Stomach (tissue), 9 donors: Measurements from ENCODE around the gene GOPC. TPM values are rescaled to one million over a fixed set of nuclear protein-coding genes. Genes with fewer than 3 reads are reported as not detected.

Experiments used
- DNase-seq, 2 donors: peaks; one replicate each; pipeline versions ENCODE4 v3.0.0 to v3.0.0-alpha.2; 2013 to 2019
- H3K27ac ChIP-seq, 5 donors: fragments of 200-600 bp in 4 of 5; sonication (generic) in 4 of 5; one replicate each; pipeline ENCODE4 v1.5.1; 2013 to 2019; ENCODE audit warnings: mild to moderate bottlenecking in 1 of 5, moderate library complexity in 1 of 5
- H3K27me3 ChIP-seq, 3 donors: fragments of 200-600 bp; sonication (generic); one replicate each; pipeline ENCODE4 v1.5.1; 2017 to 2019; ENCODE audit warnings: mixed run types in 1 of 3
- H3K36me3 ChIP-seq, 4 donors: fragments of 200-600 bp; sonication (generic); 1 replicate in 3 of 4; 2 replicates in 1 of 4; pipeline ENCODE4 v1.5.1; 2016 to 2019
- H3K4me1 ChIP-seq, 4 donors: fragments of 200-600 bp; sonication (generic); one replicate each; pipeline ENCODE4 v1.5.1; 2016 to 2019
- H3K4me3 ChIP-seq, 4 donors: fragments of 200-600 bp; sonication (generic) in 3 of 4; one replicate each; pipeline ENCODE4 v1.5.1; 2016 to 2019; ENCODE audit warnings: mild to moderate bottlenecking in 1 of 4
- H3K9me3 ChIP-seq, 4 donors: fragments of 200-600 bp; sonication (generic); one replicate each; pipeline ENCODE4 v1.5.1; 2016 to 2019
- EP300 ChIP-seq: sonication (generic); formaldehyde crosslinking; IDR thresholded peaks from one replicate; pipeline ENCODE4 v1.6.1; 2017; ENCODE audit warnings: antibody characterized with exemption
- POLR2A ChIP-seq, 4 donors: fragments of 450-650 bp; IDR thresholded peaks; one replicate each; pipeline ENCODE4 v1.6.1; 2016; ENCODE audit warnings: antibody characterized with exemption in 4 of 4, control low read depth in 2 of 4, mild to moderate bottlenecking in 1 of 4, moderate library complexity in 1 of 4
- POLR2AphosphoS5 ChIP-seq, 3 donors: sonication (generic); formaldehyde crosslinking; IDR thresholded peaks; one replicate each; pipeline ENCODE4 v1.6.1; 2016; ENCODE audit warnings: antibody characterized with exemption in 3 of 3
- WGBS, 5 donors: extraction: QIAGEN DNeasy Blood & Tissue Kit in 3 of 5; methylation state at CpG; one replicate each; pipeline versions ENCODE4 v1.1.5 to v1.1.7; 2013 to 2018; 5-methylcytosine and 5-hydroxymethylcytosine counted together
- intact Hi-C: fragments of 100-400 bp; cut with DNase I; formaldehyde crosslinking; loops from one replicate; pipeline ENCODE4 v1.15.1; 2023; ENCODE audit warnings: low total_unique reads
- polyA plus RNA-seq, 3 donors: library from polyadenylated mRNA; stranded (reverse); fragments of 200-250 nt; gene quantifications; one replicate each; pipeline ENCODE4 v1.2.3, GENCODE V29; 2013
- total RNA-seq, 5 donors: library from RNA; depleted of rRNA; stranded (reverse); fragments of >200 nt; gene quantifications; one replicate each; pipeline versions ENCODE4 v1.1.0 to v1.2.3, GENCODE V29; 2014 to 2016
- TF ChIP-seq, protein P1 (sequence below), 7 experiments: fragments of 450-650 bp in 4 of 7; fragments of 200-600 bp in 3 of 7; sonication (generic) in 3 of 7; IDR thresholded peaks; one replicate each; pipeline ENCODE4 v1.5.1; 2016 to 2019; ENCODE audit warnings: antibody characterized with exemption in 7 of 7, control low read depth in 2 of 7, mild to moderate bottlenecking in 1 of 7
- donor health status: healthy with polysubstance abuse.
- donor health status: Bipolar disorder and iron deficiency.
- donor health status: healthy.

GOPC gene
- total and polyA plus RNA-seq, 8 donors = 4.7 to 49.4 (median 13.8) TPM

DNA sequence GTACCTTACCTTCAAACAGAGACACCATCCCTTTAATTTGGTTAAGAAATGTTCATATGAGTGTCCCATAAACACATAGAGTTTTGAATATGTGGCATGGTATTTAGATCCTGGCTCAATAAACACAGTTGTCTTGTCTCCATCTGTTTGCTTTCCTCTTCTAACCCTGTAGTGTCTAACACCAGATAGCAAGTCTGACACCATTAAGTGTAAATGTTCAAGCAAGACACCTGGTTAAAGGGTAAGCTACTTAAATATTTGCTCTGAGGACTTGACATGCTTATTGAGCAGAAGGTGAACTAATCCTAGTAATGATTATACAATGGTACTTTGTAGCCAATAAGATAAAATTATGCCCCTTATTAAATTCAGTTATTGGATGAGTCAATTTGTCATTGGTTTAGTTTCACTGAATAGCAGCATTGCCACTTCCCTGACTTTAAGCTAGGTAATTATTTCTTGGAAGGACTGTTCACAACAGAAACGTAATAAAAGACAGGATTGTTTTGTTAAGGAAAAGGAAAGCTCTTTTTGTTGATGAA lies 26.9 kb upstream of the GOPC start:
- no peaks in the 10 kb centered on the region for H3K4me1 ChIP-seq
- peaks cover 0 to 25% (median 20%) of the 10 kb centered on the region in 4 donors for H3K9me3 ChIP-seq
- WGBS, 5 donors = 49 to 58% (median 56%) methylated on average over 1 of the region's 1 CpG
- intact Hi-C loops = no loop called here
- H3K27me3 ChIP-seq = no peaks in the 10 kb centered on the region
- H3K4me3 ChIP-seq = no peak overlapping the region
- H3K36me3 ChIP-seq = no peaks in the 10 kb centered on the region
- no peak overlapping the region for H3K27ac ChIP-seq
- no peak for TF ChIP-seq POLR2AphosphoS5 (IDR thresholded peaks at IDR 0.05)
- TF ChIP-seq POLR2A (IDR thresholded peaks at IDR 0.05) = no peak
- TF ChIP-seq, protein P1, sequence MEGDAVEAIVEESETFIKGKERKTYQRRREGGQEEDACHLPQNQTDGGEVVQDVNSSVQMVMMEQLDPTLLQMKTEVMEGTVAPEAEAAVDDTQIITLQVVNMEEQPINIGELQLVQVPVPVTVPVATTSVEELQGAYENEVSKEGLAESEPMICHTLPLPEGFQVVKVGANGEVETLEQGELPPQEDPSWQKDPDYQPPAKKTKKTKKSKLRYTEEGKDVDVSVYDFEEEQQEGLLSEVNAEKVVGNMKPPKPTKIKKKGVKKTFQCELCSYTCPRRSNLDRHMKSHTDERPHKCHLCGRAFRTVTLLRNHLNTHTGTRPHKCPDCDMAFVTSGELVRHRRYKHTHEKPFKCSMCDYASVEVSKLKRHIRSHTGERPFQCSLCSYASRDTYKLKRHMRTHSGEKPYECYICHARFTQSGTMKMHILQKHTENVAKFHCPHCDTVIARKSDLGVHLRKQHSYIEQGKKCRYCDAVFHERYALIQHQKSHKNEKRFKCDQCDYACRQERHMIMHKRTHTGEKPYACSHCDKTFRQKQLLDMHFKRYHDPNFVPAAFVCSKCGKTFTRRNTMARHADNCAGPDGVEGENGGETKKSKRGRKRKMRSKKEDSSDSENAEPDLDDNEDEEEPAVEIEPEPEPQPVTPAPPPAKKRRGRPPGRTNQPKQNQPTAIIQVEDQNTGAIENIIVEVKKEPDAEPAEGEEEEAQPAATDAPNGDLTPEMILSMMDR (IDR thresholded peaks at IDR 0.05) = no peak
- no peak for TF ChIP-seq EP300
- DNase-seq = no peak

DNA sequence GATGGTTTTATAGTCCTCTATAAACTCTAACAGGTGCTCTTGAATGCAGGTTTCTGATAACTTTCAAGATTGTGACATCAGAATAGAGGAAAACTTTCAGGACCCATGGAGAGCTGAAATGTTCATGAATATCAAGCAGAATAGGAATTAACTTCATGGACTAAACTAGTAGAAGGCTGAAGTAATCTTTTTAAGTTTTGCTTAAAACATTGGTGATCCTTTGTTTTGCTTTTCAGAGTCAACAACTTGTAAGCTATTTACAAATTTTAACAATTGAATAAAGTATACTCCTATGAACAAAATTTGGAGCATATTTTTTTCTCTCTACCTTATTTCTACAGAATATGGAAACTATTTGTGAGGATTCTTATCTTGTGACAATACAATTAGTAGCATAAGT lies 25.2 kb upstream of the GOPC start:
- intact Hi-C loops = no loop called here
- TF ChIP-seq POLR2A (IDR thresholded peaks at IDR 0.05) (no peak), EP300 (no peak), POLR2AphosphoS5 (IDR thresholded peaks at IDR 0.05) (no peak)
- TF ChIP-seq, protein P1 (IDR thresholded peaks at IDR 0.05) = no peak
- DNase-seq = no peak
- Histone ChIP-seq H3K27me3 (no peaks in the 10 kb centered on the region), H3K9me3 (peaks cover 0 to 33% (median 22%) of the 10 kb centered on the region in 4 donors), H3K36me3 (no peaks in the 10 kb centered on the region), H3K27ac (no peak overlapping the region), H3K4me3 (no peak overlapping the region), H3K4me1 (no peaks in the 10 kb centered on the region)

DNA sequence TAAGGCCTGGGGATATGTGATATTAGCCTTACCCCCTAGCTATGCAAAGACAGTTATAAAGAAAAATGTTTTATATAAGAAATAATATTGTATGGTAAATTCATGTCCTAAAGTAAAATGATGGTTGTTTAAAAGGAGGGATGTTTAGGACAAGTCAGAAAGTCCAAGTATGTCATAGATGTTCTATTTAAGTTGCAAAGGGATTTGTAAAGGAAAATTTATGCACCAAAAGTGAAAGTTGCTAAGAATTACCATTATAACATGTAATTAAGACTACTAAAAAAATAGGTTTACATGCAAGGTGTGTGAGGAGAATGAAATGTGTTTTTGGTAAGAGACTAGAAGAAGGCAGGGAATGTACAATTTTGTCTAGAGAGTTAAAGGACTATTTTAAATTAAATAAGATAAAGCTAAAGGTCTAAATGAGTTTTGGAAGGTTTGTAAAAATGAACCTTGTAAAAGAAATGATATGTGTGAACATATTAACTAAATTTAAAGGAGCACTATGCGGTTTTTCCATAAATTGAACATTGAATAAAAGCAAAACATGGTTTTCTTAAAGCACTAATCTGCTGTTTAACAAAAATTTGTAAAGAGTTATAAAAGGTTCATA lies 22.7 kb upstream of the GOPC start:
- 77 to 93% (median 83%) methylated on average over 1 of the region's 1 CpG for WGBS, 5 donors
- intact Hi-C loops = no loop called here

DNA sequence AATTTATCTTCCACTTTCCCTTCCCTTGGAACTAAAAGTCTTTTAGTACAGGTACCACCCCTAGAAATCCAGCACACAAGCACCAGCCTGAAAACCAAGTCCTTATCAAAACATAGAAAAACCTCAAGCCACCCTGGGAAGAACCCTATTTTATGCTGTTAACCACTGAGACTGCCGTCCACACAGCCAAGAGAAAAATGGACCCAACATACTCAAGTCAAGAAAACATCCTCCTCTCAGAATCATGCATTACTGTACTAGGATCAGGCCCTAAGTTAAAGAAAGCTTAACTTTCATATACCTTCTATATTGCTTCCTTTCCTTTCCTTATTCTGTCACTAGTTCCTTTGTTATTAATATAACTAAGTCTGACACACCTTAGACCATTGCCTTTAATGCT lies 16.9 kb upstream of the GOPC start:
- no peak overlapping the region for H3K4me3 ChIP-seq
- TF ChIP-seq, protein P1 (IDR thresholded peaks at IDR 0.05) = no peak
- no peak for TF ChIP-seq POLR2A (IDR thresholded peaks at IDR 0.05)
- no peak for TF ChIP-seq EP300
- TF ChIP-seq POLR2AphosphoS5 (IDR thresholded peaks at IDR 0.05) = no peak
- no peak overlapping the region for H3K27ac ChIP-seq
- peaks cover 0 to 7% (median 2%) of the 10 kb centered on the region in 4 donors for H3K9me3 ChIP-seq
- peaks cover 0 to 6% (median 0%) of the 10 kb centered on the region in 4 donors for H3K4me1 ChIP-seq
- intact Hi-C loops = no loop called here
- no peak for DNase-seq
- WGBS, 5 donors = 86 to 94% (median 91%) methylated on average over 1 of the region's 1 CpG
- H3K36me3 ChIP-seq = no peaks in the 10 kb centered on the region
- no peaks in the 10 kb centered on the region for H3K27me3 ChIP-seq

More for the DNA sequence above, 22.7 kb upstream of the GOPC start:
- no peak for DNase-seq
- Histone ChIP-seq H3K9me3 (peaks cover 0 to 33% (median 22%) of the 10 kb centered on the region in 4 donors), H3K36me3 (no peaks in the 10 kb centered on the region), H3K27ac (no peak overlapping the region), H3K4me3 (no peak overlapping the region), H3K27me3 (no peaks in the 10 kb centered on the region), H3K4me1 (peaks cover 0 to 6% (median 0%) of the 10 kb centered on the region in 4 donors)
- TF ChIP-seq, protein P1 (IDR thresholded peaks at IDR 0.05) = no peak
- no peak for TF ChIP-seq POLR2A (IDR thresholded peaks at IDR 0.05)
- no peak for TF ChIP-seq POLR2AphosphoS5 (IDR thresholded peaks at IDR 0.05)
- TF ChIP-seq EP300 = no peak
